GM18519 (cell line): ENCODE results near the gene RNPC3.

ENCODE experiments used
- ATAC-seq: cut with Tn5 transposase; IDR thresholded peaks from one replicate; pipeline ENCODE4 v1.9.1; 2021; ENCODE audit warnings: mild to moderate bottlenecking, moderate library complexity; ENCODE audit not compliant: unreplicated experiment, low FRiP score

The RNPC3 gene, protein sequence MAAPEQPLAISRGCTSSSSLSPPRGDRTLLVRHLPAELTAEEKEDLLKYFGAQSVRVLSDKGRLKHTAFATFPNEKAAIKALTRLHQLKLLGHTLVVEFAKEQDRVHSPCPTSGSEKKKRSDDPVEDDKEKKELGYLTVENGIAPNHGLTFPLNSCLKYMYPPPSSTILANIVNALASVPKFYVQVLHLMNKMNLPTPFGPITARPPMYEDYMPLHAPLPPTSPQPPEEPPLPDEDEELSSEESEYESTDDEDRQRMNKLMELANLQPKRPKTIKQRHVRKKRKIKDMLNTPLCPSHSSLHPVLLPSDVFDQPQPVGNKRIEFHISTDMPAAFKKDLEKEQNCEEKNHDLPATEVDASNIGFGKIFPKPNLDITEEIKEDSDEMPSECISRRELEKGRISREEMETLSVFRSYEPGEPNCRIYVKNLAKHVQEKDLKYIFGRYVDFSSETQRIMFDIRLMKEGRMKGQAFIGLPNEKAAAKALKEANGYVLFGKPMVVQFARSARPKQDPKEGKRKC

GRCh38 chr1:103525607-103526507, at the start of gene RNPC3:
Gene RNPC3 (plus strand): TSS chr1:103525699. CDS start chr1:103526071, 372 bp downstream.
- peak; percentile 40 for ATAC-seq

GRCh38 chr1:103477101-103477500, 48.4 kb upstream of the RNPC3 start:
- ATAC-seq = no peak

DNA sequence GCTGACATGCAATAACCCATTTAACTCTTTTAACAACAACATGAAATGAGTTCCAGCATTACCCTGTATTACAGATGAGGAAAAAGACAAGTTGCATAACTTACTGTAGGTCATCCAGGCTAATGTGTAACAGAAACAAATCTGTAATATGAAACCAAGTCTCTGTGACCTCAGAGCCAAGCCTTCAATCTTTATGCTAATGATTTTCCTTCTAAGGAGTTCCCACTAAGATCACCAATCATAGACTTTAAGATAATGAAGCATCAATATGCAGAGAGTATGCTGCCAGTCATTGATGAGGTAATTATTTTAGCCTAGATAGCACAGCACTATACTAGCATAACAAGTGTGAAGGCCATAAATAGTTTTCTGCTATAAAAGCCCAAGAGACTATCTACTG, 35.6 kb upstream of the RNPC3 start:
- no peak for ATAC-seq

DNA sequence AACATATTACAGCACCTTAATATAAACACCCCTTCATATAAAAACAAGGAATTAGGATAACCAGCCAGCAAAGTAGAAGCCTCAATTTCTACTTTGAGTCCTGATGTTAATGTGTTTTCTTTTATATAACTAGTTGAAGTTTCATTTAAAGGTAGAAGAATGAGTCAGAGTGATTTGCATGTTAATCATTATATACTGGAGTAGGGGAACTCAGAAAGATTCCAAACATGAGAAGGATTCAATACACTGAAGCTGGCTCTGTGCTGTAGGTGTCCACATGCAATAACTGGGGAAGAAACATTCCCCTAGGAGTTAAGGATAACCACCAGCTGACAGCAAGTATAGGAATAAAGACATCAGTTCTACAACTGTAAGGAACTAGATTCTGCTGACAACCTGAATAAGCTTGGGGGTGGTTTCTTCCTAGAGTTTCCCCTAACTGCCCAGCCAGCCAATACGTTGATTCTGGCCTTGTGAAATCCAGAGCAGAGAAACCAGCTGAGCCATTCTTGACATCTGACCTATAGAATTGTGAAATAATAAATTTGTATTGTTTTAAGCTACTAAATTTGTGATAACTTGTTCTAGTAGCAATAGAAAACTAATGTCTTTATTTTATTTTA, 33.4 kb upstream of the RNPC3 start:
- no peak for ATAC-seq

GRCh38 chr1:103496014-103496635, 29.4 kb upstream of the RNPC3 start:
- ATAC-seq = no peak

DNA sequence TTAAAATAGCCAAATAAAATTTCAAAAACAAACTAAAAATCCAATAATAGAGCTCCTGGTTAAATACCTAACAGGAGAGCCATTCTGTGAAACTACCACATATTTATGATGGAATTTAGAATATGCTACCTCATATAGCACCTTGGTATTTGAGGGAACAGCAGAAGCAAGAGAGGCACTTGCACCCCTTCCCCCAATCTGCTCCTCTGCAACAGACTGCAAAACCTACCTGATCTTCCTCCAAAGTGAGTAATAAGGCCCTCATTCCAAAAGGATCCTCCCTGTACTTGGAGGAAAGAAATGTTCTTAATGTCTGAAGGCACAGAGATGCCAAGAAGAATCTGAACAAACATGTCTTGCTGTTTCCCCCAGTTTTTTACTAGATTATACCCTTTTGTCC, 28.1 kb upstream of the RNPC3 start:
- ATAC-seq = no peak

GRCh38 chr1:103509250-103509649, 16.2 kb upstream of the RNPC3 start:
- ATAC-seq = no peak

GRCh38 chr1:103513711-103514110, 11.8 kb upstream of the RNPC3 start:
- ATAC-seq = no peak

DNA sequence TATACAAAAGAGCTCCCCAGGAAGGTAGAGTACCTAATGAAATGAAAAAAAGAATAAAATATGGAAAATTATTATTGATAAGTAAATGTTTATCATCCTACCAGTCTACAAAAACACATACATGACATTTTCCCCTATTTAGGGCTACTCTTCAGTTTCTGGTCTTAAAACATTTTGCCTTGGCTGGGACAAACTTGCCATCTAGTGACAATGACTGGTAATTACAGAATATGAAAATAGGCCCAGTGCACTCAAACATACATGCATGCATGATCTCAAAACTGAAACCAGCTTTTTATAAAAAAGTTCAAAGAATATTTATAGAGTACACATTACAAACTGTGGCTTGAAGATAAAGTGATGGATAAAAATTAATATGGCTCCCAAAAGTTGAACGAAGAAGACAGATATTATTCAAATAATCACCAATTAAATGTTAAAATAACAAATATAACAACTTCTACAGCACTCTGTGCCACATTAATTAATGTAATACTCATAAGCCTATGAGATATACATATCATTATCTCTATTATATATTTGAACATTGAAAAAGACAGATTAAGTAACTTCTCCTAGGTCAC, 10.5 kb upstream of the RNPC3 start:
- ATAC-seq = peak; percentile 80

DNA sequence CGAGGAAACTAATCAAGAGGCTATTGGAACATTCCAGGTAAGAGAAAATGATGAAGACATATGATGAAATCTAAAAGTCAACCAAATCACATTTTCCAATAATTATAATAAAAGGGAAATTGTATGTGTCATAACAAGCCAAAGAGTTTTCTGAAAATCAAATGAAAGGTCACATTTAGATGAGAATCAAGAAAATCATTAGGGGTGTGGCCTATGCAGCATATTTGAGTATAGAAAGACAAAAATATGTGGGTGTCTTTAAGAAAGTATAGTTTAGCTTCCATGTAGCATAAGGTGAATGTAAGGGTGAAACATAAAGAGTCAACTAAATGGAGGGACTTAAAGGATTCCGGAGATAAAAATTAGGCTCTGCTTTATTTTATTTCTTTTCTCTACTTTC, 9.2 kb upstream of the RNPC3 start:
- ATAC-seq = no peak

GRCh38 chr1:103516693-103517092, 8.8 kb upstream of the RNPC3 start:
- ATAC-seq = no peak

- ATAC-seq = peak; percentile 67
Observed at GRCh38 chr1:103517380-103518047, 8.0 kb upstream of the RNPC3 start.

DNA sequence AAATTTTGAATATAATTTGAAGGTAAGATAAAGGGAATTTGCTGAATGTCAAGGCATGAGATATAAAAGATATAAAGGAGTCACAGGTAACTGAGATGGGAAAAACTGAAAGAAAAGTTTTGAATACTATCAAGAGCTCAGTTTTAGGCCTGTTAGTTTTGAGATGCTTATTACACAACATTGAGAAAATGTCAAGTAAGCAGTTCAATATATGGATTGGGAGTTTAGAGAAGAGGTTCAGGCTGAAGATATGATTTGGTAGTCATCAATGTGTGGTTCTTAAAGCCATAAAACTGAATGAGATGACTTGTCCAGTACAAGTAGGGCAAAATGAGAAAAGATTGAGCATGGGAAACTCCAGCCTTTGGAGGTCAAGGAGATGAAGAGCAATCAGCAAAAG, 4.7 kb upstream of the RNPC3 start:
- no peak for ATAC-seq

- ATAC-seq = no peak
Observed at GRCh38 chr1:103523346-103523745, 2.2 kb upstream of the RNPC3 start.

- peak; percentile 36 for ATAC-seq
Observed at GRCh38 chr1:103525114-103525606, 339 bp upstream of the RNPC3 start.

GRCh38 chr1:103527331-103527730, 1.8 kb downstream of the RNPC3 start:
- peak; percentile 26 for ATAC-seq

GRCh38 chr1:103529746-103530145, 4.2 kb downstream of the RNPC3 start:
- no peak for ATAC-seq

DNA sequence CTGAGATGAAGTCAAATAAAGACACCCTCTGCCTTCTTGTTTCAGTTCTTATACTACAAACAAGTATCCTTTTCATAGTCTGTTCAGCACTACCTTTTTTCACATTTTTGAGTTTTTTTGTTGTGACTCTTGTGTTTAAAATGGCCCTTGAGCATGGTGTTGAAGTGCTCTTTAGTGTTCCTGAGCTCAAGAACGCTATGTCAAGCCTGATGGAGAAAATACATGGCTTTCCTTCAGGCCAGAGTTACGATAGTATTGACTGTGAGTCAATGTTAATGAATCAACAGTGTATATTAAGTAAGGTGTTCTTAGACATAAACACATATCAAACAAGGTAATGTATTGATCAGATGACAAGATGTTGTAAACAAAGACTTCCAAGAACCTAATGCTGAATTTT, 12.7 kb downstream of the RNPC3 start:
- ATAC-seq = no peak

GRCh38 chr1:103541431-103541830, 15.9 kb downstream of the RNPC3 start:
- no peak for ATAC-seq
